GM10248 (cell line): ENCODE results near the gene PNP.

ENCODE experiments used
- CTCF ChIA-PET: fragments of 300-600 bp; sonication (Branson Sonifier 250); formaldehyde crosslinking; extraction: SDS; loops from one replicate; lab custom pipeline; 2021; ENCODE audit warnings: antibody characterized with exemption; lab: Yijun Ruan, JAX
- POLR2A ChIA-PET: fragments of 350-650 bp; sonication (Branson Sonifier 250); formaldehyde crosslinking; extraction: SDS; loops from one replicate; lab custom pipeline; 2020; ENCODE audit warnings: antibody characterized with exemption; lab: Yijun Ruan, JAX
- DNase-seq: peaks from one replicate; pipeline ENCODE4 v3.0.0; 2012; ENCODE audit errors: extremely low spot score
- CTCF ChIP-seq: IDR thresholded peaks from 2 replicates; pipeline ENCODE4 v1.5.1; 2012; ENCODE audit warnings: mild to moderate bottlenecking, low read depth; ENCODE audit errors: extremely low read depth, missing control alignments, control extremely low read depth

PNP gene

GRCh38 chr14:20476776-20477175, 7.6 kb downstream of the PNP start:
- POLR2A ChIA-PET = interaction anchor here (0.9 kb wide), 1 partner anchor 15 kb away, joined by 5 read pairs; the partner anchor contains the start of gene PIP4P1
- CTCF ChIA-PET = interaction anchor here (0.6 to 1.6 kb wide), 3 partner anchors 9 to 59 kb away, joined by 3 to 4 read pairs (median 3); no protein-coding TSS in a partner anchor
- DNase-seq = no peak
- no peak for TF ChIP-seq CTCF

GRCh38 chr14:20477211-20477876, 8.1 kb downstream of the PNP start:
- no peak for DNase-seq
- CTCF ChIA-PET = interaction anchor here (0.6 to 1.6 kb wide), 3 partner anchors 9 to 60 kb away, joined by 3 to 4 read pairs (median 3); no protein-coding TSS in a partner anchor
- TF ChIP-seq CTCF = no peak

GRCh38 chr14:20478894-20479293, 9.7 kb downstream of the PNP start:
- ChIA-PET POLR2A (interaction anchor here (1.5 kb wide), 1 partner anchor 17 kb away, joined by 6 read pairs; the partner anchor contains the start of gene PIP4P1), CTCF (interaction anchor here (1.3 kb wide), 1 partner anchor 9 kb away, joined by 4 read pairs; no protein-coding TSS in a partner anchor)
- no peak for DNase-seq
- TF ChIP-seq CTCF = no peak

More at GRCh38 chr14:20477211-20477876, 8.1 kb downstream of the PNP start:
- POLR2A ChIA-PET = interaction anchor here (0.9 kb wide), 1 partner anchor 16 kb away, joined by 5 read pairs; the partner anchor contains the start of gene PIP4P1

- no peak for TF ChIP-seq CTCF
- ChIA-PET POLR2A (no interaction called here), CTCF (interaction anchor here (0.8 to 1.1 kb wide), 2 partner anchors 11 to 19 kb away, joined by 3 to 5 read pairs; no protein-coding TSS in a partner anchor)
- no peak for DNase-seq
These were observed 13.2 kb downstream of the PNP start for GRCh38 chr14:20482382-20482781.

GRCh38 chr14:20485900-20486299, 16.7 kb downstream of the PNP start:
- CTCF ChIA-PET = interaction anchor here (1.2 kb wide), 1 partner anchor 9 kb away, joined by 3 read pairs; no protein-coding TSS in a partner anchor
- no peak for DNase-seq
- POLR2A ChIA-PET = no interaction called here
- no peak for TF ChIP-seq CTCF

GRCh38 chr14:20486684-20487395, 17.6 kb downstream of the PNP start:
- TF ChIP-seq CTCF = no peak
- ChIA-PET POLR2A (interaction anchor here (1.3 kb wide), 1 partner anchor 17 kb away, joined by 4 read pairs; the partner anchor contains the start of gene PNP), CTCF (interaction anchor here (0.6 to 1.9 kb wide), 7 partner anchors 10 to 616 kb away, joined by 3 to 8 read pairs (median 3); no protein-coding TSS in a partner anchor)
- no peak for DNase-seq
